PC-3 (cell line): ENCODE results near the gene ZNF784. TPM values are rescaled to one million over a fixed set of nuclear protein-coding genes. Genes with fewer than 3 reads are reported as not detected.

Source experiments
- ATAC-seq: fragments of 200-7000 bp; cut with Tn5 transposase; 2 replicates; pipeline ENCODE4 v1.9.1; 2020; ENCODE audit warnings: mild to moderate bottlenecking, moderate library complexity
- BruUV-seq: library from RNA; stranded (reverse); fragments of 400-500 nt; replicated peaks from 2 replicates; lab custom pipeline; 2021; lab: Mats Ljungman, UMichigan
- CTCF ChIA-PET: fragments of 300-600 bp; sonication (Branson Sonifier 250); formaldehyde crosslinking; loops from one replicate; lab custom pipeline; 2022; ENCODE audit warnings: antibody characterized with exemption; lab: Charles Lee
- POLR2A ChIA-PET: fragments of 300-600 bp; sonication (Branson Sonifier 250); formaldehyde crosslinking; loops from one replicate; lab custom pipeline; 2022; ENCODE audit warnings: antibody characterized with exemption; ENCODE audit not compliant: unreplicated experiment; lab: Charles Lee
- DNase-seq: peaks from one replicate; pipeline ENCODE4 v3.0.0-alpha.2; 2015
- H2AFZ ChIP-seq: fragments of 300-600 bp; sonication (generic); 2 replicates; pipeline ENCODE4 v1.6.0; 2016; ENCODE audit warnings: antibody characterized with exemption, low read length
- H3F3A ChIP-seq: fragments of 300-600 bp; sonication (generic); one replicate; pipeline ENCODE4 v1.6.0; 2017; ENCODE audit warnings: antibody characterized with exemption, low read length, control low read depth, mild to moderate bottlenecking; ENCODE audit not compliant: unreplicated experiment
- H3K27ac ChIP-seq: fragments of 300-600 bp; sonication (generic); 2 replicates; pipeline ENCODE4 v1.5.1; 2016; ENCODE audit warnings: mild to moderate bottlenecking, low read length
- H3K27me3 ChIP-seq: fragments of 300-600 bp; sonication (generic); 2 replicates; pipeline ENCODE4 v1.6.1; 2016; ENCODE audit warnings: low read length, mixed read lengths
- H3K36me3 ChIP-seq: fragments of 300-600 bp; sonication (generic); 2 replicates; pipeline ENCODE4 v1.6.1; 2016; ENCODE audit warnings: low read depth, mixed run types, low read length, mixed read lengths
- H3K4me1 ChIP-seq: fragments of 300-600 bp; sonication (generic); 2 replicates; pipeline ENCODE4 v1.5.1; 2016; ENCODE audit warnings: low read length; ENCODE audit not compliant: insufficient read depth
- H3K4me2 ChIP-seq: fragments of 300-600 bp; sonication (generic); 2 replicates; pipeline ENCODE4 v1.6.0; 2016; ENCODE audit warnings: low read length
- H3K4me3 ChIP-seq: fragments of 300-600 bp; sonication (generic); 2 replicates; pipeline ENCODE4 v1.5.1; 2016; ENCODE audit warnings: mild to moderate bottlenecking, low read length, mixed read lengths
- H3K79me2 ChIP-seq: fragments of 300-600 bp; sonication (generic); 2 replicates; pipeline ENCODE4 v1.6.1; 2017; ENCODE audit warnings: low read length, mixed read lengths
- H3K9ac ChIP-seq: fragments of 300-600 bp; sonication (generic); 2 replicates; pipeline ENCODE4 v1.6.0; 2016; ENCODE audit warnings: mild to moderate bottlenecking, low read length
- H3K9me2 ChIP-seq: fragments of 300-600 bp; sonication (generic); replicated peaks from 2 replicates; pipeline ENCODE4 v1.6.1; 2016; ENCODE audit warnings: mixed run types, low read length, mixed read lengths
- H3K9me3 ChIP-seq: fragments of 300-600 bp; sonication (generic); 2 replicates; pipeline ENCODE4 v1.6.1; 2016; ENCODE audit warnings: low read length, mixed read lengths
- H4K20me1 ChIP-seq: fragments of 300-600 bp; sonication (generic); 2 replicates; pipeline ENCODE4 v1.6.1; 2016; ENCODE audit warnings: low read length, mixed read lengths
- CTCF ChIP-seq: fragments of 300-600 bp; sonication (generic); conservative IDR thresholded peaks from 2 replicates; pipeline ENCODE4 v1.5.1; 2017; ENCODE audit warnings: antibody characterized with exemption, low read depth, mild to moderate bottlenecking, low read length
- EZH2 ChIP-seq: fragments of 300-600 bp; sonication (generic); IDR thresholded peaks from one replicate; pipeline ENCODE4 v1.6.1; 2017; ENCODE audit warnings: antibody characterized with exemption, mild to moderate bottlenecking, low read length; ENCODE audit not compliant: unreplicated experiment
- EZH2phosphoT487 ChIP-seq: fragments of 300-600 bp; sonication (generic); IDR thresholded peaks from 2 replicates; pipeline ENCODE4 v1.6.1; 2018; ENCODE audit warnings: mild to moderate bottlenecking, antibody characterized with exemption, low read length, borderline replicate concordance
- intact Hi-C: fragments of 100-400 bp; cut with micrococcal nuclease; formaldehyde crosslinking; loops from 2 replicates; pipeline ENCODE4 v1.9.0; 2023
- total RNA-seq: library from RNA; depleted of rRNA; stranded (reverse); fragments of >200 nt; gene quantifications from 2 replicates; pipeline ENCODE4 v1.2.3, GENCODE V29; 2014

The ZNF784 gene
- total RNA-seq, 1 experiment from 2014 or later = 9.0 TPM

GRCh38 chr19:55667006-55667381 is 42.6 kb upstream of the ZNF784 start:
- Histone ChIP-seq H2AFZ (no peak overlapping the region), H3K4me2 (no peak overlapping the region), H3K4me3 (no peak overlapping the region), H3K4me1 (no peaks in the 10 kb centered on the region), H4K20me1 (peaks cover 58% of the 10 kb centered on the region), H3F3A (peaks cover under 1% of the 10 kb centered on the region), H3K9me3 (no peaks in the 10 kb centered on the region), H3K36me3 (peaks cover 70% of the 10 kb centered on the region), H3K27me3 (no peaks in the 10 kb centered on the region), H3K79me2 (peaks cover 95% of the 10 kb centered on the region), H3K9ac (no peak overlapping the region), H3K9me2 (no peaks in the 10 kb centered on the region), H3K27ac (no peak overlapping the region)
- ATAC-seq (no peak), DNase-seq (no peak)
- TF ChIP-seq CTCF = no peak
- no peak for TF ChIP-seq EZH2
- no peak for TF ChIP-seq EZH2phosphoT487
- ChIA-PET CTCF (no interaction called here), POLR2A (no interaction called here)
- intact Hi-C loops = no loop called here
- no TSS peak for BruUV-seq

GRCh38 chr19:55666343-55667005 is 42.1 kb upstream of the ZNF784 start:
- CTCF ChIA-PET = interaction anchor here (0.5 kb wide), 1 partner anchor 164 kb away, joined by 7 read pairs; no protein-coding TSS in a partner anchor
- no peak for DNase-seq
- Histone ChIP-seq H3K27ac (no peak overlapping the region), H3K9me3 (no peaks in the 10 kb centered on the region), H3K9ac (no peak overlapping the region), H3K9me2 (no peaks in the 10 kb centered on the region), H3K27me3 (no peaks in the 10 kb centered on the region), H4K20me1 (peaks cover 58% of the 10 kb centered on the region), H3K4me2 (no peak overlapping the region), H3K79me2 (peaks cover 95% of the 10 kb centered on the region), H2AFZ (no peak overlapping the region), H3K36me3 (peaks cover 75% of the 10 kb centered on the region), H3K4me3 (no peak overlapping the region), H3K4me1 (no peaks in the 10 kb centered on the region), H3F3A (no peaks in the 10 kb centered on the region)
- intact Hi-C loops = no loop called here
- POLR2A ChIA-PET = no interaction called here
- no peak for ATAC-seq
- TF ChIP-seq CTCF (no peak), EZH2phosphoT487 (no peak), EZH2 (no peak)
- no TSS peak for BruUV-seq

DNA sequence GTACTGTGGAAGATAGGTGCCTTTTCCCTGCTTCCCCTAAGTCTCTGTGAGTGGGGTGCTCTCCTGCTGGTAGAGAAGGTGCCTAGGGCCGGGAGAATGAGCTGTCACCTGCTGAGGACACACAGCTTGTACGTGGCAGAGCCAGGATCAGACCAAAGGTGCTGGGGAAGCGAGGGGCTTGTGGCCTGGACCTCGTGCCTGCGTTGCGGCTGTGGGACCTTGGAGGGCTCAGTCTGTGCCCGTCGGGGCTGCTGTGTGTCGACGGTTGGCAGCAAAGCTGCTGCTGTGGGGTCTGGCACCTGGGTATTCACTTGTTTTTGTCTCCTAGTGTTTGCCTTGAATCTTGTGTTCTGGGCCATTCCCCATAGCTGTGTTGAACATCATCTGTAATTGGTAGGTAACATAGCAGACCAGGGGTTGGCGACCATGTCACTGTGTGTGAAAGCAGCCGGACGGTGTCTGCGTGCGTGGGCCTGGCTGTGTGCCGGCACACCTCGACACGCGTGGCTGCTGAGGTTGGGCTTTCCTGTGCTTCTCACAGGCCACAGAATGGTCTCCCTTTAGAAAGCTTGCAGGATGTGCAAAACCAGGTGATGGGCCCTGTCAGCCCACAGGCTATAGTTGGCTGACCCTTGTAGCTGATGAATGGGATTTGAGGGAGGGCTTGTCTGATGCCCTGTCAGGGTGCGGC is 39.6 kb upstream of the ZNF784 start:
- peaks cover 81% of the 10 kb centered on the region for H3K36me3 ChIP-seq
- CTCF ChIA-PET = no interaction called here
- no peak for ATAC-seq
- no peaks in the 10 kb centered on the region for H3K9me2 ChIP-seq
- H4K20me1 ChIP-seq = peaks cover 60% of the 10 kb centered on the region
- no peaks in the 10 kb centered on the region for H3K27me3 ChIP-seq
- intact Hi-C loops = no loop called here
- no peak overlapping the region for H3K27ac ChIP-seq
- no peaks in the 10 kb centered on the region for H3F3A ChIP-seq
- no TSS peak for BruUV-seq
- no peaks in the 10 kb centered on the region for H3K4me1 ChIP-seq
- peaks cover 95% of the 10 kb centered on the region for H3K79me2 ChIP-seq
- H3K4me3 ChIP-seq = no peak overlapping the region
- no peak overlapping the region for H3K9ac ChIP-seq
- no peaks in the 10 kb centered on the region for H3K9me3 ChIP-seq
- H2AFZ ChIP-seq = no peak overlapping the region
- no peak for TF ChIP-seq EZH2
- no peak for TF ChIP-seq CTCF
- TF ChIP-seq EZH2phosphoT487 = no peak
- no peak overlapping the region for H3K4me2 ChIP-seq
- POLR2A ChIA-PET = no interaction called here
- no peak for DNase-seq
